GM21360 (cell line): ENCODE measurements around the gene CABCOCO1.

ENCODE experiments used
- ATAC-seq: cut with Tn5 transposase; IDR thresholded peaks from one replicate; pipeline ENCODE4 v1.9.1; 2021; ENCODE audit warnings: mild to moderate bottlenecking, moderate library complexity; ENCODE audit not compliant: unreplicated experiment

Gene CABCOCO1

DNA sequence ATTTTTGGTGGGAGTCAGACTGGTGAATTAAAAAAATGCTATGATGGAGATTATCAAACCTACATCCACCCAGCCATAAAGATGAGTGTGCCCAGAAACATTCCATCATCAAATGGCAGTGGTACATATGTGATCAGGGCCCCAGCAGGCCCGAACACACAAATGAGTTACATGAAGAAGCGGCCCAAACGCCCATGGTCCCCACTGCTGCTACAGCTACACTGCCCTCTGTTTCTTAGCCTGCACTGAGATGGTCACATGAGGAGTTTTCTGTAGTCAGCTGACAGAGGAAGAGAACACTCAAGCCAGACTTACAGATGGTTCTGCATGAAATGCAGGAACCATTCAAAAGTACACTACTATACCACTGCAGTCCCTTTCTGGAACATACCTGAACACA lies 142.4 kb downstream of the CABCOCO1 start:
- ATAC-seq: no peak

DNA sequence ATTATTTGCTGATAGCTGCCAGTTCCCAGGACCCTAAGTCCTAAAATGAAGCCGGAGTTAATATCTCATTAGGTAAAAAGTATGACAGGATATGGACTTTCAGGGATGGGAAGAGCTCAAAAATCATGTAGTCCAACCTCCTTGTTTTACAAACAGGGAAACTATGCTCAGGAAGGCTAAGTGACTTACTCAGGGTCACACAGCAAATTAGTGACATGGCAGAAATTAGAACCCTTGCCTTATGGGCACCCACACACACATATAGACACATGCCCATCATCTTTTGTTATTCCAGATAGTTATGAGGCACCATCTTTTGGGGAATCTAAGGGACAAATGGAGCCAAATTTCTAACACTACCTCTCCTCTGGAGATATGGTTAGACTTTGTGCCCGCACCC lies 147.5 kb downstream of the CABCOCO1 start:
- no peak for ATAC-seq

DNA sequence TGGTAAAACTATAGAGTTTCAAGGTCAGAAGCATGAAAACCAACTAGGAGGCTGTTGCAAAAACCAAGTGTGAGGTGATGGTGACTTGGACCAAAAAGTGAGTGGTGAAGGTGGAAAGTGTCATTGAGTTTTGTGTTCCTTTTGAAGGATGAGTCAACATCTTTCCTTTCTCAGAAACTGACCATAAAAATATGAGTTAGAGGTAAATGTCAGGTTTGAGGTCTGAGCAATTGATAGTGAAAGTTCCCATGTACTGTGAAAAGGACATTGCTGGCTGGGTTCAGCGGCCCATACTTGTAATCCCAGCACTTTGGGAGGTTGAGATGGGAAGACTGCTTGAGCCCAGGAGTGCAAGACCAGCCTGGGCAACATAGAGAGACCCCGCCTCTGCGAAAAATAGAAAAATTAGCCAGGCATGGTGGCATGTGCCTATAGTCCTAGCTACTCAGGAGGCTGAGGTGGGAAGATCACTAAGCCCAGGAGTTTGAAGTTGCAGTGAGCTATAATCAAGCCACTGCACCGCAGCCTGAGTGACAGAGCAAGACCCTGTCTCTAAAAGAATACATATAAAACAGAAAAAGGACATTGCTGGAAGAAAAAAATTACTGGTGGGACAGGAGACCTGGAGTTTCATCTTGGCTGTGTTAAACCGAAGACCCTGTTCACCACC lies 149.5 kb downstream of the CABCOCO1 start:
- no peak for ATAC-seq

DNA sequence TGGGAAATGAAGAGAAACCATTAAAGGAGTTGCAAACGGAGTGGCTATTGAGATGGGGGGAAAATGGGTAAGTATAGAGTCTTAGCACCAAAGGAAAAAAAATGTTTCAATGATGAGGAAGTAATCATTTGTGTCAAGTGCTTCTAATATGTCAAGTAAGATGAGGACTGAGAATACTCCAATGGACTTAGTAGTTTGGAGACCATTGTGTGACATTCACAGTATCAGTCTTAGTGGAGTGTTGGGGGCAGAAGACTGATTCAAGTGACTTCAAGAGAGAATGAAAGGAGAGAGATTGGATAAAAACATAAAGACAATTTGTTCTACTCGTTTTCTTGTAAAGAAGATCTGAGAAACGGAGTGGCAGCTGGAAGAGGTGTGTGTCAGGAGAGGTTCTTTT lies 150.2 kb downstream of the CABCOCO1 start:
- ATAC-seq: no peak

DNA sequence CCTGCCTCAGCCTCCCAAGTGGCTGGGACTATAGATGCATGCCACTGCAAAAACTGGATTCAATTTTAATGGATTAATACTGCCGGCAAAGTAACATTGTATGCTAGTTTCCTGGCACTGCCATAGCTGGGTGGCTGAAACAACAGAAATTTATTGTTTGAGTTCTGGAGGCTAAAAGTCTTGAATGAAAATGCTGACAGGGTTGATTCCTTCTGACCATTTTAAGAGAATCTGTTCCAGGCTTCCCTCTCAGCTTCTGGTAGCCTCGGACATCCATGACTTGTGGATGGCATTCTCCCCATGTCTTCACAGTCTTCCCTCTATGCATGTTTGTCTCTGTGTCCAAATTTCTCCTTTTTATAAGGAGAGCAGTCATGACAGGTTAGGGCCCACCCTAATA lies 151.4 kb downstream of the CABCOCO1 start:
- ATAC-seq: no peak

DNA sequence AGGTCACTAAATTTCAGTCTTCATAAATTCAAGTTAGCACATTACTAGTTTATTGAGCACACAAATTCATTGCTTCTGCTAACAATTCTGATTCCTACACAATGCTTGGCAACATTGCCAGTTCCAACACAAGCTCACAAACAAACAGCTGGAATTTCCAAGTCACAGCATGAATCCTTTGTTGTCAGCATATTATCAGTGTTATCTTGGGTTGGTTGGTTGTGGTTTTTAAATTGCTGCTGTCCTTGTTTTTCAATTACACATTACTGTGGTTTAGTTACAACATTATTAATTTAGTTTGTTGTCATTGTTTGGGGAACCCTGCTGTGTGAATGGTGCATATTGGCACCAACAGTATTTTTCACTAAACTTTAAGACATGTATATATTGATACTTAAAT lies 152.8 kb downstream of the CABCOCO1 start:
- ATAC-seq: no peak
